ENCODE data around the gene PHAX.

GRCh38 chr5:126589536-126590297 lies 11.0 kb upstream of the PHAX start:
- TF ChIP-seq, protein P1, sequence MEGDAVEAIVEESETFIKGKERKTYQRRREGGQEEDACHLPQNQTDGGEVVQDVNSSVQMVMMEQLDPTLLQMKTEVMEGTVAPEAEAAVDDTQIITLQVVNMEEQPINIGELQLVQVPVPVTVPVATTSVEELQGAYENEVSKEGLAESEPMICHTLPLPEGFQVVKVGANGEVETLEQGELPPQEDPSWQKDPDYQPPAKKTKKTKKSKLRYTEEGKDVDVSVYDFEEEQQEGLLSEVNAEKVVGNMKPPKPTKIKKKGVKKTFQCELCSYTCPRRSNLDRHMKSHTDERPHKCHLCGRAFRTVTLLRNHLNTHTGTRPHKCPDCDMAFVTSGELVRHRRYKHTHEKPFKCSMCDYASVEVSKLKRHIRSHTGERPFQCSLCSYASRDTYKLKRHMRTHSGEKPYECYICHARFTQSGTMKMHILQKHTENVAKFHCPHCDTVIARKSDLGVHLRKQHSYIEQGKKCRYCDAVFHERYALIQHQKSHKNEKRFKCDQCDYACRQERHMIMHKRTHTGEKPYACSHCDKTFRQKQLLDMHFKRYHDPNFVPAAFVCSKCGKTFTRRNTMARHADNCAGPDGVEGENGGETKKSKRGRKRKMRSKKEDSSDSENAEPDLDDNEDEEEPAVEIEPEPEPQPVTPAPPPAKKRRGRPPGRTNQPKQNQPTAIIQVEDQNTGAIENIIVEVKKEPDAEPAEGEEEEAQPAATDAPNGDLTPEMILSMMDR (IDR thresholded peaks at IDR 0.05 in 4 of 5, conservative IDR thresholded peaks at IDR 0.05 in 1 of 5): no peak
- TF ChIP-seq POLR2A (IDR thresholded peaks at IDR 0.05): no peak

Measured in gastrocnemius medialis (tissue), 4 donors.